Measurements from ENCODE around the gene PAMR1.

DNA sequence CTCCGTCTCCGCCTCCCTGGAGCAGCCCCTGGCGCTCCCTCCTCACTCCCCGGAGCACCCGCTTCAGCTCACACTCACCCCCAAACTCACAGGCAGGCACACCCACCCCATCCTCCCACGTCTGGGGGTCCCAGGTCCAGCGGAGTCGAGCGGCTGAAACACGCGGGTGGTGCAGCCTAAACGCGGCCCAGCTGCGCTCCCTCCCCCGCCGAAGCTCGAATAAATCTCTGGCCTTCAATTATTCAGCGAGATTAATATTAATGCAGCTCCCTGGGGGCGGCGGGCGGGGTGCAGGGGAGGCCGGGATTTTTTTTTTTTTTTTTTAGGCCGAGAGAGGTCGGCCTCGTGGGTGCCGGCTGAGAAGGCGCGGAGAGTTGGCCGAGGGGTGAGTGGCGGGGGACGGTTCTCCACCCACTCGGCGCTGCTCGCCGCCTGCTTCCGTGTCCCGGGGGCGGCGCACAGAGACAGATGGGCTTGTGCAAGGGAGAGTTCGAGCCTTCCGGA is 105.5 kb downstream of the PAMR1 start:
- TF ChIP-seq EP300 (IDR thresholded peaks at IDR 0.05) (no peak), POLR2A (IDR thresholded peaks at IDR 0.05) (no peak)

All from ovary (tissue), 1 donor.